PC-9 (cell line): ENCODE data around the gene SH3BP4. TPM values are rescaled to one million over a fixed set of nuclear protein-coding genes. Genes with fewer than 3 reads are reported as not detected.

Experiments used
- BruUV-seq: library from RNA; stranded (reverse); fragments of 400-500 nt; replicated peaks from 2 replicates; lab custom pipeline; 2021; lab: Mats Ljungman, UMichigan
- CTCF ChIA-PET: fragments of 300-600 bp; sonication (Branson Sonifier 250); formaldehyde crosslinking; loops from one replicate; lab custom pipeline; 2022; ENCODE audit warnings: antibody characterized with exemption; lab: Charles Lee
- POLR2A ChIA-PET: fragments of 300-600 bp; sonication (Branson Sonifier 250); formaldehyde crosslinking; loops from one replicate; lab custom pipeline; 2022; ENCODE audit warnings: antibody characterized with exemption; ENCODE audit not compliant: unreplicated experiment; lab: Charles Lee
- DNase-seq, 2 experiments: peaks; one replicate each; pipeline versions ENCODE4 v3.0.0 to v3.0.0-alpha.2; 2015 to 2022; ENCODE audit warnings: mixed read lengths in 1 of 2
- H2AFZ ChIP-seq: fragments of 200-600 bp; sonication (generic); 2 replicates; pipeline ENCODE4 v1.8.1; 2017; ENCODE audit warnings: antibody characterized with exemption
- H3F3A ChIP-seq: fragments of 200-600 bp; sonication (generic); 2 replicates; pipeline ENCODE4 v1.8.1; 2017; ENCODE audit warnings: antibody characterized with exemption, mild to moderate bottlenecking, low read depth; ENCODE audit not compliant: insufficient read depth
- H3K27ac ChIP-seq: fragments of 200-600 bp; sonication (generic); 2 replicates; pipeline ENCODE4 v1.6.1; 2016; ENCODE audit warnings: mixed run types
- H3K27me3 ChIP-seq: fragments of 200-600 bp; sonication (generic); 2 replicates; pipeline ENCODE4 v1.6.1; 2016; ENCODE audit warnings: low read depth, mixed run types; ENCODE audit not compliant: insufficient read depth
- H3K36me3 ChIP-seq: fragments of 200-600 bp; sonication (generic); 2 replicates; pipeline ENCODE4 v1.6.1; 2016; ENCODE audit warnings: low read depth, mixed run types
- H3K4me1 ChIP-seq: fragments of 200-600 bp; sonication (generic); replicated peaks from 2 replicates; pipeline ENCODE4 v1.6.1; 2016; ENCODE audit warnings: mixed run types; ENCODE audit not compliant: insufficient read depth
- H3K4me2 ChIP-seq: fragments of 200-600 bp; sonication (generic); 2 replicates; pipeline ENCODE4 v1.6.1; 2017; ENCODE audit warnings: mixed run types
- H3K4me3 ChIP-seq: fragments of 200-600 bp; sonication (generic); 2 replicates; pipeline ENCODE4 v1.6.1; 2016; ENCODE audit warnings: mixed run types
- H3K79me2 ChIP-seq: fragments of 200-600 bp; sonication (generic); 2 replicates; pipeline ENCODE4 v1.6.1; 2017; ENCODE audit warnings: low read depth, mixed run types
- H3K9me2 ChIP-seq: fragments of 200-600 bp; sonication (generic); 2 replicates; pipeline ENCODE4 v1.8.1; 2017; ENCODE audit warnings: mild to moderate bottlenecking; ENCODE audit not compliant: insufficient read depth
- H3K9me3 ChIP-seq: fragments of 200-600 bp; sonication (generic); 2 replicates; pipeline ENCODE4 v1.8.1; 2016; ENCODE audit warnings: low read depth; ENCODE audit not compliant: insufficient read depth
- H4K20me1 ChIP-seq: fragments of 200-600 bp; sonication (generic); 2 replicates; pipeline ENCODE4 v1.8.1; 2017; ENCODE audit not compliant: insufficient read depth
- CTCF ChIP-seq: fragments of 200-600 bp; sonication (generic); conservative IDR thresholded peaks from 2 replicates; pipeline ENCODE4 v1.6.1; 2017; ENCODE audit warnings: mixed run types, antibody characterized with exemption, mild to moderate bottlenecking, moderate library complexity
- EZH2 ChIP-seq: fragments of 200-600 bp; sonication (generic); IDR thresholded peaks from 2 replicates; pipeline ENCODE4 v1.8.0; 2017; ENCODE audit warnings: antibody characterized with exemption, low read depth
- intact Hi-C: fragments of 100-400 bp; cut with micrococcal nuclease; formaldehyde crosslinking; loops from one replicate; pipeline ENCODE4 v1.10.0; 2022; ENCODE audit not compliant: unreplicated experiment
- total RNA-seq: library from RNA; stranded (reverse); gene quantifications from 2 replicates; pipeline ENCODE4 v1.2.3, GENCODE V29; 2021

The SH3BP4 gene
- total RNA-seq, 1 experiment from 2014 or later = 131 TPM

GRCh38 chr2:235082578-235083338 lies 130.9 kb downstream of the SH3BP4 start:
- Histone ChIP-seq H4K20me1 (no peaks in the 10 kb centered on the region), H3K9me3 (peaks cover 5% of the 10 kb centered on the region), H3K27me3 (no peaks in the 10 kb centered on the region), H3F3A (peaks cover 8% of the 10 kb centered on the region; the same call in 1 of the 2 replicates), H3K79me2 (no peaks in the 10 kb centered on the region), H3K4me3 (no peak overlapping the region), H3K27ac (no peak overlapping the region), H3K9me2 (no peaks in the 10 kb centered on the region), H2AFZ (no peak overlapping the region), H3K4me1 (no peaks in the 10 kb centered on the region), H3K36me3 (no peaks in the 10 kb centered on the region), H3K4me2 (no peak overlapping the region)
- TF ChIP-seq CTCF = no peak
- DNase-seq = no peak
- ChIA-PET POLR2A (no interaction called here), CTCF (no interaction called here)
- intact Hi-C loops = no loop called here
- BruUV-seq = no TSS peak

DNA sequence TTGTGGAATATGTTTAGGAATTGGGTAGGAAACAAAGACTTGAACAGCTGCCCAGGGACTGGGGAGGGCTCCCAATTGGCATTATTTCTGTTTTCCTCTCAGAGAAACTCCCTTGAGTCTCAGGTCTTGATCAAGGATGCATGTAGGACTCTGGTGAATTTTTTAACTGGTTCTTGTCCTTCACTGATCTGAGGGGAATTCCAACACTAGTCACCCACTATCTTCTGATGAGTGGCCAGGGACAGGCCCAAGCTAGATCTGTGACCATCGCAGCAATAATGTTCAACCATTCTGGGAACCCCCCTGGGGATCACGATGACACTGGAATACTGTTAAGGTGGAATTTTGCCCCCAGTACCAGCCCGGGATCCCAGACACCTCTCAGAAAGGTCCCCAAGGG lies 132.0 kb downstream of the SH3BP4 start:
- ChIA-PET CTCF (no interaction called here), POLR2A (no interaction called here)
- no peak overlapping the region for H3K4me2 ChIP-seq

DNA sequence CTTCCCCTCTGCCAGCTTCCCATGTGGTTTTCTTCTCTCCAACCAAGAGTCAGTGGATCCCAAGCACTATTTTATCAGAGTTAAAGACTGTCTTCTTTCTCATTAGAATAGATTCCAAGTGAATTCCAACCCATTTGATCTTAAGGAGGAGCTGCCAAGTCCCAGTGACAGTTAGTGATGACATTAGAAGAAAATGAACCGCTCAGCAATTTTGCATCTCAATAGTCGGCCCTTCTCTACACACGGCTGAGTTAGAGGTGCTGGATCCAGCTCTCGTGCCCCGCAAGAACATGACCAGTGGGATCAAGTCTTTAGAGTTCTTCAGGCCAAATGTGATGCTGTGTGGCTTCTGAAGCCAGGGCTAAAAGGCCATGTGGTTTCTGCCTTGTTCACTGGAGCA lies 132.6 kb downstream of the SH3BP4 start:
- Histone ChIP-seq H3K4me2 (no peak overlapping the region), H3K9me2 (no peaks in the 10 kb centered on the region), H3K9me3 (peaks cover 5% of the 10 kb centered on the region), H3K27ac (no peak overlapping the region), H3K27me3 (no peaks in the 10 kb centered on the region), H3F3A (peaks cover 8% of the 10 kb centered on the region; the same call in 1 of the 2 replicates), H3K4me1 (no peaks in the 10 kb centered on the region), H3K4me3 (no peak overlapping the region), H2AFZ (no peak overlapping the region), H4K20me1 (no peaks in the 10 kb centered on the region), H3K36me3 (no peaks in the 10 kb centered on the region), H3K79me2 (no peaks in the 10 kb centered on the region)
- POLR2A ChIA-PET = no interaction called here
- CTCF ChIA-PET = no interaction called here
- intact Hi-C loops = no loop called here
- TF ChIP-seq EZH2 (no peak), CTCF (no peak)
- BruUV-seq = no TSS peak
- DNase-seq = no peak

More for the DNA sequence above, 132.0 kb downstream of the SH3BP4 start:
- Histone ChIP-seq H2AFZ (no peak overlapping the region), H3K4me3 (no peak overlapping the region), H3K79me2 (no peaks in the 10 kb centered on the region), H3K9me2 (no peaks in the 10 kb centered on the region), H3K27me3 (no peaks in the 10 kb centered on the region), H3K4me1 (no peaks in the 10 kb centered on the region), H3K9me3 (peaks cover 5% of the 10 kb centered on the region), H4K20me1 (no peaks in the 10 kb centered on the region), H3F3A (peaks cover 8% of the 10 kb centered on the region; the same call in 1 of the 2 replicates), H3K27ac (no peak overlapping the region), H3K36me3 (no peaks in the 10 kb centered on the region)
- no peak for DNase-seq
- TF ChIP-seq EZH2 = no peak
- TF ChIP-seq CTCF = no peak
- no TSS peak for BruUV-seq
- intact Hi-C loops = no loop called here
